CD4-positive, alpha-beta T cell treated with Interleukin-17A for 4 hours (primary cell): ENCODE data around the gene NPM3.

Source experiments
- DNase-seq: peaks from one replicate; pipeline ENCODE4 v3.0.0-alpha.2; 2020; ENCODE audit warnings: mixed read lengths

Gene NPM3

DNA sequence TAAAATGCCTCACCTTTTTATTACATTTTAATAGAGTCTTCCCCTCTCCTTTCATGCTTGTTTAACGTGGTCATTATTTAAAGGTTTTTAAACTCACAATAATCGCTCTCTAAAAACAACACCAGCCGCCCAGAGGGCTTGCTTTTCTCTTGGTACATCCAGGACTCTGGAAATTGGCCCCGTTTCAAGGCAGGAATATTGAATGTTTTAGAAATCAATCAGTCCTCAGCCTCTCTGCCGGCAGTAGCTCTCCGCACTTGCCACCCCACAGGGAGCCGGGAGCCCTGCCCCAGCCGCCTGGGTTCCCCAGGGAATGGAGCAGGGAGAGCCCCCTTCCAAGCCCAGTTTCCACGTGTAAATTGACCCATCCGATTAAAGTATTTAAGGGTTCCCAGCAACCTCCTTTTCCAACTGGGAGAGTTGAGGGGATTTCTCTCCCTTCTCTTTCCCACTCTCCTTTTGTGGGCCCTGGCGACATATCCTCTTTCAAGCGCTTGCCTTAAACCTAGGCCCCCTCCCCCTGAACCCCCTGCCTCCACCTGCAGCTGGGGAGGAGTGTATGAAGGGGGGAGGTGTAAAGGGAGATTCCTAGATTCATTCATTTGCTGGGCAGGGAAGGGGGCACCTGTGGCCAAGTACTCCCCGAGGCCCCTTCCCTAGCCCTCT is 9.2 kb downstream of the NPM3 start:
- no peak for DNase-seq

GRCh38 chr10:101772895-101773761 is 10.1 kb downstream of the NPM3 start:
- DNase-seq: no peak

DNA sequence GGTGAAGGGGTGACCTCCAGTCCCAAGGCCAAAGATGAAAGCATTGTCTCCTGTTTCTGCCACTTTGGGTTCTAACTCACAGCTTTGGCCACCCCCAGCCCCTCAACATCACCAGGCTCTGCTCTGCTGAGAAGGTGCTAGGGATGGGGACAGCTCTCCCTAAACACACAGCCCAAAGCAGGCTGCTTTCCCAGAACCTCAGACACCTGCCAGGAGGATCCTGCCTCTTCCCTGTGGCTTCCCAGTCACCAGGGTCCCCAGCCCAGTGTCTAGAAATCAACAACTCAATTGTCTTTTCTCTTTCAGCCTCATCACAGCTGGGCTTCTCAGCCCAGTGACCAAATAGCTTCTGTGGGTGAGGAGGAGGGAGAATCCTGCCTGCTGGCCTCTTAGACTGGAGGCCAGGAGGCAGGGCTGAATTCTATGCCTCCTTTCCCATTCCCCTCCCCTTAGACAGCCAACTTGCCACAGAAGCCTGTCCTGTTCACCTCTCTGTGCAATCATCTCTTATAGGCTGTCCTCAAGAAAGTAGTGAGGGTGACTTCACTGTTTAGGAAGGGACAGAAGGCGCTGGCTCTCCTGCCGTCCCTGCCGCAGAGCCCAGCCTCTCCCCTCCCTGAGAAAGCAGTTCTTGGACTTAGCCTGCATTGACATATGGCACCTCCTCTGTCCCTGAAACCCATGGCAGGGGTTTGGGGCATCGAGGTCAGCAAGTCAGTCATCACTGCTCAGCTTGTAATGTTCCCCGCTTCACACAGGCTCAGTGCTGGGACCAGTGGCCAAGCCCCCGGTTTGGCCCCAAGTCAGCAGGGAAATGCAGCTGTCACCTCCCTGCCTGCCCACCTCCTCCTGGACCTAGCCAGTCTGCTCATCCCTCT is 11.0 kb downstream of the NPM3 start:
- DNase-seq: no peak

DNA sequence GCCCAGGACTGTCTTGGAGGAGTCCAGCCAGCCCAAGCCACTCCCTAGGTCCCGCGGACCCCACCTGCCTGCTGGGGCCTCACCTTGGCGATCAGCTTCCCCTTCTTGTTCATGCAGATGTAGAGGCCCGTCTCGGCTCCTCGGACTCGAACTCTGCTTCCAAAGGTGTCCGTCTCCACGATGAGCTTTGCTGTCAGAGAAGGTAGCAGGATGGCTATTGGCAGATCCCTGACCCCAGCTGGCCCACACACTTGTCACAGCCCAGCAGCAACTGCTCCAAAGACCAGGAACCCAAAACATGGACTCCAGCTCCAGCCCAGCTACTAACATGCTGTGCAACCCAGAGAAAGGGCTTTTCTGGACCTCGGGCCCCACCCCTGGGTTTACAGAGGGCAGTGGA is 11.9 kb downstream of the NPM3 start:
- no peak for DNase-seq

- no peak for DNase-seq
These were observed 12.7 kb downstream of the NPM3 start for GRCh38 chr10:101770331-101771215.

DNA sequence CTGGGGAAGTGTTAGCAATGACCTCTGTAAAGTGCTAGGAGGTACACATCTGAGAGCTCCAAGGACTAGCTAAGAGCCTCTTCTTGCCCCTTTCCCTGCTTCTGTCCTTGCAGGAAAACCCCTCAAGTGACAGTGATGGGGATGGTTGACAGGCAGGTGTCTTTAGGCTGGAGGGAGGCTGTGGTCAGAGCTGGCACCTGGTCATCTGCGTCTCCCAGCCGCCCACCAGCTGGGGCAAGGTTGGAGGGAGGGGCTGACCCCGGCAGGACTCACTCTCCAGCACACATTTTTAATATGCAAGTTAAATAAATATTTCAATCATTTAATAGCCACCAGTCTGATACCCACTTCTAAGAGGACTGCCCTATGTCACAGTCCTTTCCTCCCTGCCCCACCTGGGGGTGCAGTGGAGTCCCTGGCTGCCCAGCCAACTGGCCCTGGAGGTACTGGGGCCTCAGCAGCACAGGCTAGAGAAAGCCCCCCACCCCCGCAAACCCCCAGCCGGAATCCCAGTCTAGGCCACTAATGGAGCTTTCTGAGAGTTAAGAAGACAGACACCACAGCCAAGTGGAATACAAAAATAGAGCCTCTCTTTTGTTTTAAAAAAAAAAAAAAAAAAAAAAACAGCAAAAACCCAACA is 13.6 kb downstream of the NPM3 start:
- no peak for DNase-seq

- no peak for DNase-seq
These were observed 14.5 kb downstream of the NPM3 start for GRCh38 chr10:101768791-101769170.

GRCh38 chr10:101767966-101768790 is 15.1 kb downstream of the NPM3 start:
- no peak for DNase-seq

DNA sequence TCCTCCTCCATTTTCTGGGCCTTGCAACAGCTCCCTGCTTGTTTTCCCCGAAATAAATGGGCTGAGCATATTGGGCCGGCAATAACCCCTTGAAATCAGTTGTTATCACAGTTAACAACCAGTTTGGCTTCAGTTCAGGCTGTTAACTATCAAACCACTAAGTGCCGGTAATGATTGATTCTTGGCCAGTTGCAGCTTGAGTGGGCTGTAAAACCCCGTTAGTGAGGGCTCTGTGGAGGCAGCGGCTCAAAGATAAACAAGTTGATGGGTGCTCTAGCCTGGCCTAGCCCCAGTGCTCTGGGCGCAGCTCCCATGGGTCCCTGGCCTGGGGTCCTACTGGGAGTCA is 15.7 kb downstream of the NPM3 start:
- DNase-seq: no peak

DNA sequence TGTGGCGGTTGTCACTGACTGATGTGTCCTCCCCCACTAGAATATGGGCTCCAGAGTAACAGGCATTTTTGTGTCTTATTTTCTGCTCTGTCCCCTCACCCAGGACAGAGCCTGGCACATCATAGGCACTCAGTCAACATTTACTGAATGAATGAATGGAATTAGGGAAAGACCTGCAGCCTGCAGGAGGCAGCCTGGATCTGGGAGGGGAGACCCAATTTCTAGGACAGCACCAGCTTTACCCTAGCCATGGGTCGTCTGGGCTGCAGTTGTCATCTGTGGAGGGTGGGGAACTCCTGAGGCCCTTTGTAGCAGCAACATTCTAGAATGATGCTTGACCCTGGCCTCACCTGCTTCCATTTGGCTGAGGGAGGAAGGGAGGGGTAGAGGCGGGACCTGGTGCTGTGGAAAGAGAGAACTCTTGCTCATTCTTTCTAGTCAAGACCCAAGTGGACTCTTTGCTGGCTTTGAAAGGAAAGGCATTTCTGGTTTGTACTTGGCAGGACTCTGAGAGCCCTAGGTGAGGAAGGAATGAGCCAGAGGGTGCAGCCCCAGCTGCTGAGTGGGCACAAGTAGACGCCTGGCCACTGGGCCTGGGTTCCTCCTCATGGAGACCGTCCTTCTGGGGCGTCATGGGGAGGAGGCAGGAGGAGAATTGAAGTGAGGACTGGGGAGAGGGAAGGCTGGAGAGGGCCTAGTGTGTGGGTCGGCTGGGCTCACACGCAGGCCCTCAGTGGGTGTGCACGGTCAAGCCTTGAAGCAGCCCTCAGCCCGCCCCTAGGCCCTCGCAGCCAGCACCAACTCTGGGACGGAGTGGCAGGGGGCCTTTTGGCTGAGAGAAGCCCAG is 16.3 kb downstream of the NPM3 start:
- no peak for DNase-seq

DNA sequence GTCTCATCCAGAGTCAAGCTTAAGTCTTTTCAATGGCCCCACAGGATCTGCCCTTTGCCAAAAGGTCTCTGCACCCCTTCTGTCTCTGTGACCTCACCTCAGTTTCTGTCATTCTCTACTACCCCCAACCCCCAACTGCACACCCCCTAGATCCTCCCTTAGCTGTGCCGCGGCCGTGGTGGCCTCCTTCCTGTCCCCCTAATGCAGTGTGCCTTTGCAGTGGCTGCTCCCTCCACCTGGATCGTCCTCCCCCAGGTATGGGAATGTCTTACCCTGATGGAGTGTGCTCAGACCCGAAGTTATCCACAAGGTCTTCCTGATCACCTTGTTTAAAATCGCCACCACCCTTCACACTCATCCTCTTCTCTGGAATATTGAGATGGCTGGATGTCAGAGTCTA is 16.9 kb downstream of the NPM3 start:
- no peak for DNase-seq

- no peak for DNase-seq
These were observed 20.0 kb downstream of the NPM3 start for GRCh38 chr10:101763141-101763846.

GRCh38 chr10:101762736-101763135 is 20.5 kb downstream of the NPM3 start:
- DNase-seq: no peak

DNA sequence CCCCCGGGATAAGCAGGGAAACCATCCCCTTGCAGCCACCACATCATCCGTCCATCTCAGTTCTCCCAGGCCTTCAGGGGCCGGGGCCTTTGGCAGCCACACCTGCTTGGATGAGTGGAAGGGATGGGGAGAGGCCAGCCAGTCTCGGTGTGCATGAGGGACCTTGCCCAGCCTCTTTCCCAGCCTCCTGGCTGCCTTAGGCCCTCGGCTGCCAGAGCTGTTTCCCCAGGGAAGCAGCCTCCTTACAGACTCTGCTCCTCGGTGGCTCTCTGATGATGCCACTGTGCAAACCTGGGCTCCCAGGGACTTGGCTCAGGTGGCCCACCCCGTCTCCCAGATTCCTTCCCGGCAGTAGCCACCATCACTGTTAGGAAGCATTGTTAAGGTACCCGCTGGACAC is 22.0 kb downstream of the NPM3 start:
- no peak for DNase-seq

DNA sequence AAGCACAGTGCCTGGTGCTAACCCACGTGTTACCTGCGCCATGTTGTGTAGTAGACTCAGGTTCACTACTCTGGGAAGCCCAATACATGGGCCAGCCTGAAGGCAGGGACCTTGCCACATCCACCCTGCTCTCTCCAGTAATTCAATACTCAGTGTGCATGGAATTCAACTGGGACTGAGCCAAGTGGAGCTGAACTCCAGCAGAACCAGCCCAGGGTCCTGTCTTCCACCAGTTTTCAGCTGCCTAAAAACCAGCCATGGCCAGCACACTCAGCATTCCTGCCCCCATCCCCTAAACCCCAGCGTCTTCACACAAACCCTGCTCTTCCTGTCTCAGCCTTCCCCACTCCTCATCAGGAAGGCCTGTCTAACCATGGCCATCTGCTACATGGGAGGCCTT is 22.7 kb downstream of the NPM3 start:
- no peak for DNase-seq

DNA sequence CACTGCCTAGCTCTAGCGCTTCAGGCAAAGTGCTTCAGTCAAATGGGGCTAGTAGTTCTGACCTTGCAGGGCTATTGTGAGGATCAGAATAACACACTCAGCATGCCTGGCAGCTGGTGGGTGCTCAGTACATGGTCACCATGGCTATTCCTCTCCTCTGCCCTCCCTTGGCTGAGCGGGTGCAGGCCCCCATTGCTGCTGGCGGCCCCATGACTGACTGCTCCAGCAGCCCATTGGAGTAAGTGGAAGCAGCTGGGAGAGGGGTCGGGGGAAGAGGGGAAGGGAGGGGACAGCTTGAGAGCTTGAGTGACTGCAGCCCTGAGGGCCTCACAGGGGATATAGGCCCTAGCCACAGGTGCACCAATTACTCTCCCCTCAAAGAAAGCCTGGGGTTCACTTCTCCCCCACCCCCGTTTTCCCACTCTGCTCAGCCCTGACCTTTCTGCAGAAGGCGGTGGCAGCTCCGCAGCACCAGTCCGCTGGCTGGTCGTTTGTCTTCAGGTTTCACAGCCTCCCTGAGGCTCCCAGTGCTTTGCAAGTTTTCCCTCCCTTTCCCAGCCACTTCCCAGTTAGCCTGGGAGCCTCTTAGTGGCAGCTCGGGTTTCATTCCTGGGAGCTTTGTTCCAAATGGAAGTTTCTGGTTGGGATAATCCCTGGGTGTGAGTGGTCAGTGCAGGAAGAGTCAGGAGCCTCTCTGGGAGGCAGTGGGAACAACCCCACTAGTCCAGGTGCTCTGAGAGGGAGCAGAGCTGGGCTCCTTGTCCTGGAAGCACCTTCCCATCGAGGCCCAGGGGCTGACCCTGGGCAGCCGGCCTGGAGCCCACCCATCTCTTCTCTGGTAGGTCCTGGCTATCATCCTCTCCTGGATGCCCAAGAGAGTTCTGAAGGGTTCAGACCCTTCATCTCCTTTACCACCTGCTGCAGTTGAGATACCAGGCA is 23.7 kb downstream of the NPM3 start:
- DNase-seq: no peak

GRCh38 chr10:101758858-101759257 is 24.4 kb downstream of the NPM3 start:
- no peak for DNase-seq

- DNase-seq: no peak
These were observed 31.0 kb downstream of the NPM3 start for GRCh38 chr10:101752241-101752640.
